Measurements from ENCODE around the gene SCRG1.

Gene SCRG1

DNA sequence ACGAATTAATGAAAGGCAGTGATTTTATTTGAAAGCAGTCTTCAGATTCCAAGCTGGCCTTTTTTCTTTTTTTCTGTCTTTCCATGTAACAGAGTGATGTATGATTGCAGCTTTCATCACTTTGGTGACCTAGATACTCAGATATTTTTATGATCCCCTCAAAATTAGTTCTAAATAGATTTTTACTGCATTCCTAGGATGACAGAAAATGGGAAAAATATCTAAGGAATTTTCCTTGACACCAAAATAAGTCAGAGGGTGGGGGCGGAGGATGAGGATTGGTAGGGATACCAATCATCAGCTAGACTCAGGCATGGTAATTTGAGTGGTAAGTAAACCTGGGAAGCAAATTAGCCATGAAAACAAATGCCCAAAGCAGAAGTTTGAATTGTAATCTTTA, 52.8 kb downstream of the SCRG1 start:
- FAIRE-seq (no peak), DNase-seq (ENCODE audit: insufficient read length) (no peak)
- TF ChIP-seq POLR2AphosphoS5 (IDR thresholded peaks at IDR 0.05; ENCODE audit: low read depth, low read length) (no peak), POLR2A (IDR thresholded peaks at IDR 0.05; ENCODE audit: low read depth, low read length) (no peak), TAF1 (IDR thresholded peaks at IDR 0.05; ENCODE audit: borderline replicate concordance, low read depth, low read length) (no peak)

DNA sequence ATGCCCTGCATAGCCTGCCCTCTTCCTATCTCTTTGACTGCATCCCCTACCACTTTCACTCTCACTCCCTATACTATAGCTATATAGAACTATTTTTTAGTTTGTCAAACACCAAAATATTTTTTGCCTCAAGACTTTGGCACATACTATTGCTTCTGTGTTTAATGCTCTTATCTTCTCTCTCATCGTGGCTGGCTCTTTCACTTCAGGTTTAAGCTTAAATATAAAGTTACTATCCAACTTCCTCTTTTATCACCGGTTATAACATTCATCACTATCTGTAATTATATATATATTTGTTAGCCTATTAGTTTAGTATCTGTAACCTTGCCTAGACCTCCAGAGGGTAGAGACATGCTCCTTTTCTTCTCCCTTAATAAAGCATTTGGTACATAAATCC, 53.3 kb downstream of the SCRG1 start:
- TF ChIP-seq TAF1 (IDR thresholded peaks at IDR 0.05; ENCODE audit: borderline replicate concordance, low read depth, low read length) (no peak), POLR2A (IDR thresholded peaks at IDR 0.05; ENCODE audit: low read depth, low read length) (no peak), POLR2AphosphoS5 (IDR thresholded peaks at IDR 0.05; ENCODE audit: low read depth, low read length) (no peak)
- FAIRE-seq (no peak), DNase-seq (ENCODE audit: insufficient read length) (no peak)

GRCh38 chr4:173343832-173344397, 55.0 kb downstream of the SCRG1 start:
- DNase-seq (ENCODE audit: insufficient read length) (no peak), FAIRE-seq (no peak)
- TF ChIP-seq POLR2AphosphoS5 (IDR thresholded peaks at IDR 0.05; ENCODE audit: low read depth, low read length) (no peak), TAF1 (IDR thresholded peaks at IDR 0.05; ENCODE audit: borderline replicate concordance, low read depth, low read length) (no peak), POLR2A (IDR thresholded peaks at IDR 0.05; ENCODE audit: low read depth, low read length) (no peak)

DNA sequence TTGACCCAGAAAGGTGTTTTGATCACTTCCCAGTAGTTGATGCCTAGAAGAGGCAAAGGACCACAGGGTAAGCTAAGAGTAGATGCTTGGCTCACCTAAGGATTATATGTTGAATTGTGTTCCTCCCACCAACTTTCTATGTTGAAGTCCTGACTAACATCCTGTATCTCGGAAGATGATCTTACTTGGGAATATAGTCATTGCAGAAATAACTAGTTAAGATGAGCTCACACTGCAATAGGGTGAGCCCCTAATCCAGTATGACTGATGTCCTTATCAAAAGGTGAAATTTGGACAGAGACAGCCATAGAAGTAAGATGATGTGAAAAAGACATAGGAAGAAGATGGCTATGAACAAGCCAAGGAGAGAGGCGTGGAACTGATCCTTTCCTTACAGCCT, 61.5 kb downstream of the SCRG1 start:
- TF ChIP-seq TAF1 (IDR thresholded peaks at IDR 0.05; ENCODE audit: borderline replicate concordance, low read depth, low read length) = no peak
- no peak for TF ChIP-seq POLR2AphosphoS5 (IDR thresholded peaks at IDR 0.05; ENCODE audit: low read depth, low read length)
- TF ChIP-seq POLR2A (IDR thresholded peaks at IDR 0.05; ENCODE audit: low read depth, low read length) = no peak
- FAIRE-seq (peak; percentile 21), DNase-seq (ENCODE audit: insufficient read length) (no peak)

DNA sequence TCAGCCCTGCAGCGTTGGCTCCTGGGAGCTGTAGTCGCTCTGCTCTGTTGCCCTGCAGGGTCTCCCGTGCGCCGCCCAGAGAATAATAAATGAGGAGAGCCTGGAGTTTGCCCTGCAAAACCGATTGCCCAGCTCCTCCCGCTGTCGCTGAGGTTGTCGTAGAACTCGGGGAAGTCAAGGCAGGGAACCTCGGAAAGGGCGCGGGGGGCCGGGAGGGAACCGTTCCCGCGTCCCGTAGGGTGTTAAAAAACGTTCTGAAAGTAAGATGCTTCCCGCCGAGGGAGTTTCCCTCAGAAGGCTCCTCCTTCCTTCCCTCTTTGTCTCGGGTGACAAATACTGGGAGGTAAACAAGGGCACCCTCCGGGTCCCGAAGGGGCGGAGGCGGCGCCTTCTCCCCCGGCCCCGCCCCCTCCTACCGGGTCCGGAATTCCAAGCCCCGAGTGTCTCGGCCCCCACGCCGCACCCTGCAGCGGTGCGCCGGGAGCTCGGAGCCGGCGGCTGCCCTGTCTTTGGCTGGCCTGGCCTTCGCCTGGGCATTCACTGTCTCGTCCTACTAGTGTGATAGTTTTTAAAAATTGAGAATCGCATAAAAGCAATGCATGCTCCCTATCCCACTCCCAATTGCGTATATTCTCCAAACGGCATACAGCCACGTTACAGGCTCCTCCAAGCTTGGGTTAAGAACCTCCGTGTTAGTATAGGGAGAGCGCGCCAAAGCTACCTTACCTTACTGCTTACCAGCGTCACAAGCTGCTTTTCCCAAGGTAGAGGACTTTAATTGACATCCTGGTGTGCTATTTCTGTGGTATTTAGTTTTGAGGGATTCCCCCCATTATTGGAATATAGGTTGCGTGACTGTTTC, 63.8 kb downstream of the SCRG1 start:
- TF ChIP-seq TAF1 (IDR thresholded peaks at IDR 0.05; ENCODE audit: borderline replicate concordance, low read depth, low read length) (no peak), POLR2AphosphoS5 (IDR thresholded peaks at IDR 0.05; ENCODE audit: low read depth, low read length) (peak; percentile 64; the same call in 1 of the 2 replicates)
- FAIRE-seq = no peak
- DNase-seq (ENCODE audit: insufficient read length) = peak; percentile 50
